ENCODE data around the gene LEO1. TPM values are rescaled to one million over a fixed set of nuclear protein-coding genes. Genes with fewer than 3 reads are reported as not detected.

The LEO1 gene
- total and polyA plus RNA-seq, 5 experiments from 2014 or later: 15.0 to 26.5 (median 20.2) TPM

DNA sequence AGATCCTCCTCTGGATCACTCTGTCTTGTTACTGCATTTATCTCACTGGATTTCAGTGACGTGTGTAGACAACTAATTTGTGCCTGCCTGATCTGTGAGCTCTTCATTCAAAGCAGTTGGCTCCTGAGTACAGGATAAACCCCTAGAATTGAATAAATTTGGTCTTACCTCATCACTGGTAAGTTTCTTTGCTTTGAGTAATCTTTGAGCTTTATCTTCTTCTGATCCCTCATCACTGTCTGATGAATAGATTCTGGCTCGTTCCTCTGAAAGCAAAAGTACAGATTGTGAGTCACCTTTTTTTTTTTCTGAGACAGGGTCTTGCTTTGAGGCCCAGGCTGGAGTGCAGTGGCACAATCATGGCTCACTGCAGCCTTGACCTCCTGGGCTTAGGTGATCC is 24.5 kb downstream of the LEO1 start:
- Mint-ChIP-seq H3K27ac (peak overlapping the region in 4 of 10 donors; percentile 28 to 73 (median 60)), H3K9me3 (no peaks in the 10 kb centered on the region), H3K4me3 (no peak overlapping the region), H3K4me1 (peaks cover 0 to 7% (median 7%) of the 10 kb centered on the region in 4 donors), H3K27me3 (no peaks in the 10 kb centered on the region), H3K36me3 (peaks cover 16 to 92% (median 36%) of the 10 kb centered on the region in 3 donors)
- POLR2A ChIA-PET: no interaction called here
- DNase-seq (no peak), ATAC-seq (no peak)

DNA sequence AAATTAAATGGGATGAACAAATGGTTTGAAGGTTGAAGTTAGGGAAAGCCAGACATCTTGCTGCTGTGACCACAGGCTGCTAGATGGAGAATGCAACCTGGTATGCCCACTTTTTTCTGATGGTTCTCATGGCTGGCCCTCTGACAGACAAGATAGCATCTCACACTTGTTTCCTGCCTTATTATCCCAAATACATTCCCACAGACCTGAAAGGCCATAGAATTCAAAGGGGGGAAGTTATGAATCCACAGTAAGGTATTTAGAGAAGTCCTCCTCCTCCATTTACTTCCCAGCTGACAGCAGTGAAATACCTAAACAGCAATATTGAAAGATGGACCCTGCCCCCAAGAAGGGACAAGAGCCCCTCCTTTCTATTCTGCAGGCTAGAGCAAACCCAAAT is 32.4 kb downstream of the LEO1 start:
- DNase-seq (no peak), ATAC-seq (no peak)
- POLR2A ChIA-PET: no interaction called here
- peak overlapping the region in 3 of 10 donors; percentile 40 to 71 (median 61) for H3K27ac Mint-ChIP-seq
- no peak overlapping the region for H3K4me3 Mint-ChIP-seq
- H3K36me3 Mint-ChIP-seq: peaks cover 4 to 81% (median 22%) of the 10 kb centered on the region in 3 donors
- H3K27me3 Mint-ChIP-seq: no peaks in the 10 kb centered on the region
- no peaks in the 10 kb centered on the region for H3K9me3 Mint-ChIP-seq
- H3K4me1 Mint-ChIP-seq: peaks cover 5 to 11% (median 8%) of the 10 kb centered on the region in 4 donors

DNA sequence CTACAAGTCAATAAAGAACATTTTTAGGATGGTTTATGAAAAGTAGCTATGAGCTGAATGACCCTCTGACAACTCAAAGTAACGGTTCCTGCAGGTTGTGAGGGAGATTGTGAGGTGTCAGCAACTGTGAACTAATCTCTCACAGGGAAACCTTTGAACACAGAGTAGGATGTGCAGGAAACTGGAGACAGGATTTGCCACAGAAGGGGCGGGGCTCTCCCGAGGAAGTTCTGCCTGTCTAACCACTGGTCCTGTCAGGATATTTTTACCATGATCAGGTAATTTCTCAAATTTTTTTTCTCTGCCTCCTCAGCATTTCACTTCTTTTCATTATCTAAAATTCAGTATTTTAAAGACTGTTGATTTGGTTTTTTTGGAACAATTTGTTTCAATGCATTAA is 33.3 kb downstream of the LEO1 start:
- Mint-ChIP-seq H3K36me3 (peaks cover 4 to 74% (median 15%) of the 10 kb centered on the region in 3 donors), H3K27me3 (no peaks in the 10 kb centered on the region), H3K4me3 (no peak overlapping the region), H3K4me1 (peaks cover 5 to 10% (median 6%) of the 10 kb centered on the region in 4 donors), H3K27ac (peak overlapping the region in 4 of 10 donors; percentile 18 to 39 (median 30)), H3K9me3 (no peaks in the 10 kb centered on the region)
- POLR2A ChIA-PET: no interaction called here
- ATAC-seq (no peak), DNase-seq (no peak)

DNA sequence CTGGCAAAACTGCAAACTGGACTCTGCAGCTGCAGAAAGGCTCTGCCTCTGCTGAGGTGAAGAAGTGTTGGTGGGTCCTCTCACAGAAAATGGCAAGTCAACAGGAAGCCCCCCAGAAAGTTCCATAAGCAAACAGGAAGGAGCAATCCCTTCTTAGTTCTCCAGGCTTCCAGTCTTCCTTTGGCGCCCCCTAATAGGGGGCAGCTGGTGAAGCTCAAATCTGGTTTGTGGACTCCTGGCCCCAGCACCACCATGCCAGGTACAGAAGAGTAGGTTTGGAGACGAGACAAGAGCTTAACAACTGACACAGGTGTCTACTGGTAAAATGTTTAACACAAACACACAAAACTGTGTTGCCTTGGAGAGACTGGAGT is 35.5 kb downstream of the LEO1 start:
- Mint-ChIP-seq H3K27me3 (no peaks in the 10 kb centered on the region), H3K4me3 (no peak overlapping the region), H3K9me3 (no peaks in the 10 kb centered on the region), H3K4me1 (peaks cover 0 to 10% (median 1%) of the 10 kb centered on the region in 4 donors), H3K36me3 (peaks cover 4 to 63% (median 5%) of the 10 kb centered on the region in 3 donors), H3K27ac (peak overlapping the region in 8 of 10 donors; percentile 21 to 87 (median 70))
- ATAC-seq (no peak), DNase-seq (no peak)
- POLR2A ChIA-PET: no interaction called here

DNA sequence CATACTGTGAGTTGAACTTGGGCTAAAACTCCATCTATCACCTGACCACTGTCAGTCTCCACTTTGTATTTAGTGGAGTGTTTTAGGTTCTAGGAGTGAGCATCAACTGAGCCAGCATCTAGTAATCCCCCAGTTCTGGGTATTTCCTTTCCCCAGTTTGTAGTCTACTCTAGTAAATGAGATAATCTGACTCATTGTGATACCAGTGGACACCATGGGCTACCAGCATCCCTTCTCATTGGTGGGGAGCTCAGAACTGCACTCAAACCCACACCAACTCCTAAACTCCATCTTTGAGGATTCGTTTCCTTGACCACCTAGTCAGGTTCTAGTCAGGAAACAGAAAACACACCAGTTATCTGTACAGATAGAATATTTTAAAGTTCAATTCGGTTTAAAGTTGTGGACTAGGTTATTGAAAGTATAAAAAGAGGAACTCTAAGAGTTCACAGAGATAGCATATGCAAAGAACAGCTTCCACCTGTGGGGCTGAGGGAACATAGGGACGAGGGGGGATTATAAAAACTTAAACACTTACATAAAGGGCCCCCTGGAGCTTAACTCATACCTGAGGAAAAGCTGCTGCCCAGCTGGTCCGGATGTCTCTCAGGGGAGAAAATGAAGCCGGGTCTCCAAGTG is 36.0 kb downstream of the LEO1 start:
- Mint-ChIP-seq H3K4me3 (no peak overlapping the region), H3K36me3 (peaks cover 4 to 59% (median 5%) of the 10 kb centered on the region in 3 donors), H3K4me1 (peaks cover 0 to 10% (median 1%) of the 10 kb centered on the region in 4 donors), H3K27me3 (no peaks in the 10 kb centered on the region), H3K27ac (peak overlapping the region; percentile 35 to 87 (median 71)), H3K9me3 (no peaks in the 10 kb centered on the region)
- POLR2A ChIA-PET: interaction anchor here (1.1 kb wide), 1 partner anchor 11 kb away, joined by 3 read pairs; no protein-coding TSS in a partner anchor
- no peak for DNase-seq
- ATAC-seq: no peak

DNA sequence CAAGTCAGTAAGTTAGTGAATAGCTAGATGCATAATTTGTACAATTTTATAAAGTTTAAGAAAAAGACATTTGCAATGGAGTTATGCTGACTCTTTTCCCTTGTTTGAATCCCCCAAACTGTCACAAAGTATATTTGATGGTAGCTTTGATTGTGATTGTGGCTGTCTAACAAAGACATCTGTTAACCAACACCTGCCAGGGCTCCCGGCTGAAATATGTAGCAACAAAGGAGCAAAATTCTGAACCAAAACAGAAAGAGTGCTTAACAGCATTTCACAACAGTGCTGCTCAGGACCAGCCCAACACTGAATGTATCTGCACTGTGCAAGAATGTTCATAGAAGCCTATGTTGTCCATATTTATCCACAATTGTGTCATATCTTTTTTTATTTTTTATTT is 39.4 kb downstream of the LEO1 start:
- DNase-seq: no peak
- Mint-ChIP-seq H3K4me3 (no peak overlapping the region), H3K4me1 (peaks cover 0 to 10% (median 1%) of the 10 kb centered on the region in 4 donors), H3K27me3 (no peaks in the 10 kb centered on the region), H3K9me3 (no peaks in the 10 kb centered on the region), H3K27ac (no peak overlapping the region), H3K36me3 (peaks cover under 1 to 49% (median 1%) of the 10 kb centered on the region in 3 donors)
- POLR2A ChIA-PET: interaction anchor here (0.7 kb wide), 1 partner anchor 18 kb away, joined by 4 read pairs; no protein-coding TSS in a partner anchor
- no peak for ATAC-seq

DNA sequence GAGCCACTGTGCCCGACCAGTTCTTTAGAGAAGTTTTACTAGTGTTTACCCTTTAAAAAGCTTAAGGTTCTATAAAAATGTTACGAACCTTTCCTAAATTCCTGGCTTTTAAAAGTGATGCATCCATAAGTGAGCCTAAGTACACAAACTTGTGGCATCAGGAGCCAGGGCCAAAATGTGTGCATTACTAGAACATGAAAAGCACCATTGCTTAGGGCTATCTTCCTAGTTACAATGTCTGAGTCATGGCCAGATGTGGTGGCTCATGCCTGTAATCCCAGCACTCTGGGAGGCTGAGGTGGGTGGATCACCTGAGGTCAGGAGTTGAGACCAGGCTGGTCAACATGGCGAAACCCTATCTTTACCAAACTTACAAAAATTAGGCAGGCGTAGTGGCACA is 39.9 kb downstream of the LEO1 start:
- H3K4me3 Mint-ChIP-seq: peak overlapping the region in 1 of 10 donors; percentile 38
- no peaks in the 10 kb centered on the region for H3K27me3 Mint-ChIP-seq
- H3K4me1 Mint-ChIP-seq: peaks cover 0 to 10% (median 1%) of the 10 kb centered on the region in 4 donors
- peaks cover 0 to 45% (median 0%) of the 10 kb centered on the region in 3 donors for H3K36me3 Mint-ChIP-seq
- ATAC-seq (no peak), DNase-seq (no peak)
- H3K9me3 Mint-ChIP-seq: no peaks in the 10 kb centered on the region
- H3K27ac Mint-ChIP-seq: peak overlapping the region in 2 of 10 donors; percentile 29 to 41
- POLR2A ChIA-PET: no interaction called here

DNA sequence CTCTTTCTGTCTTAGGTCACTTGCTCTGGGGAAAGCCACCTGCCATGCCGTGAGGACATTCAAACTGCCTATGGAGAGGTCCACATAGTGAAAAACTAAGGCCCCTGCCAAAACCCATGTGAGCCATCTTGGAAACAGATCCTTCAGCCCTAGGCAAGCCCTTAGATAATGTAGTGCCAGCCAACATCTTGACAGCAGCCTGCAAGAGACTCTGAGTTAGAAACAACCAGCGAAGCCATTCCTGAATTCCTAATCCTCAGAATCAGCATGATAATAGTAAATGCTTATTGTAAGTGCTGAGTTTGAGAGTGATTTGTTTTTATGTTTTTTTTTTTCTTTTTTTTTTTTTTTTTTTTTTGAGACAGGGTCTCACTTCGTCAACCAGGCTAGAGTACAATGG is 40.6 kb downstream of the LEO1 start:
- Mint-ChIP-seq H3K27ac (peak overlapping the region in 1 of 10 donors; percentile 63), H3K4me1 (peaks cover 0 to 10% (median 1%) of the 10 kb centered on the region in 4 donors), H3K4me3 (no peak overlapping the region), H3K27me3 (no peaks in the 10 kb centered on the region), H3K36me3 (peaks cover 0 to 42% (median 0%) of the 10 kb centered on the region in 3 donors), H3K9me3 (no peaks in the 10 kb centered on the region)
- POLR2A ChIA-PET: no interaction called here
- ATAC-seq: no peak
- DNase-seq: no peak

DNA sequence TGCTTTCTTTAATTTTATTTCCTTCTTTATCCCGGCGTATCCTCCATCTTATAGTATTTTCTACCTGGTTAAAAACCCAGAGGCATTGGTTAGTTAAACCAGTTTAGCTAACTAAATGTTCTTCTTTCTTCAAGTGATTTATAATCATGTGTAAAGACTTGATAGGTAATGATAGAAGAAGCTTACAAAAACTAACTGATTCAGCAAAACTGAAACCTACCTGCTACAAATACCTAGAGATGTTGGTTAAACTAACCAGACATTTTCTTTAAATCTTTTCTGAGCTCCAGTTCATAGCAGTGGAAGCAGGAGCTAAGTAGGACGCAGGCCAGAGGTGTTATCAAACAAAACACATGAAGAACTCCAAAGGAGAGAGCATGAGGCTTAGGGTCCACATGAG is 44.8 kb downstream of the LEO1 start:
- POLR2A ChIA-PET: no interaction called here
- H3K27me3 Mint-ChIP-seq: no peaks in the 10 kb centered on the region
- no peak overlapping the region for H3K4me3 Mint-ChIP-seq
- DNase-seq (no peak), ATAC-seq (no peak)
- H3K27ac Mint-ChIP-seq: peak overlapping the region in 4 of 10 donors; percentile 0 to 27 (median 13)
- H3K4me1 Mint-ChIP-seq: no peaks in the 10 kb centered on the region
- H3K36me3 Mint-ChIP-seq: peaks cover 0 to 60% (median under 1%) of the 10 kb centered on the region in 3 donors
- no peaks in the 10 kb centered on the region for H3K9me3 Mint-ChIP-seq

DNA sequence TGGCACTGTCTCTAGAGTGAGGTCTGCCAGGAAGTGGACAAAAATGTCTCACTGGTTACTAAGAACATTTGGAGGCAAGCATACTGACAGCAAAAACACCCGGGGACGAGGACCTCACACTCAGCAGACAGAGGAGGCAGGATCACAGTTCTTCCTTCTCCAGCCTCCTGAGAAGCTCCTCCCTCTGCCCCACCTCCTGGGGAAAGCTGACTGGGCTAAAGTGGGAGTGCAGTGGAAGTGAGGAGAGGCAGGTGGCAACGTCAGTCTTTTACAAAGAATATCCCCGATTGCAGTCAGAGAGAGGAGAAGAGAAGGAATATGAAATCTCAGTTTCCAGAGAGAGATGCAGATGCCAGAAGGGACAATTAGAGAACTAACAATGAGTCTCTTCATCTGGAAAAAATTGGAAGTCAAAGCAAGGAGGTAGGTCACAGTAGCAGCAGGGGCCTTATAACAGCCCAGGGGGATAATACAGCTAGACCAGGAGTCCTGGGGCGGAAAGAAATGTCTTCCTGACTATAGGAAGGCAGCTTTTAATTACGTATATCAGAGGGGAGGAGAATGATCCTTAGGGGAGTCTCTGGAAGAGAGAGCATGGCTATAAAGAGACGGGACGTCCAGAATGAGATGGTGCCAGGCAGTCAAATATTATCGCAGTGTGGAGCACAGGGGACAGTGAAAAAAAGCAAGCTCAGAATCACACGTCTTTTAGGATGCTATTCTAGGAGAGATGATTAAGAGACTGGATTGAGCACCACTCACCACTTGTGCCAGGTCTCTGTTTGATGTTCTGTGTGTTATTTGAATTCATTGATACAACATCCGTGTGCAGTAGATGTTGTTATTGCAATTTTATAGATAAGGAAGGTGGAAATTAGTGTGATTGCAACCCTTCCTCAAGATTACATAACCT is 47.2 kb downstream of the LEO1 start:
- Mint-ChIP-seq H3K4me3 (no peak overlapping the region), H3K27me3 (no peaks in the 10 kb centered on the region), H3K27ac (peak overlapping the region in 5 of 10 donors; percentile 11 to 46 (median 35)), H3K4me1 (peaks cover 0 to 3% (median 0%) of the 10 kb centered on the region in 4 donors), H3K36me3 (peaks cover 2 to 56% (median 3%) of the 10 kb centered on the region in 3 donors), H3K9me3 (no peaks in the 10 kb centered on the region)
- POLR2A ChIA-PET: interaction anchor here (1.3 kb wide), 1 partner anchor 11 kb away, joined by 3 read pairs; no protein-coding TSS in a partner anchor
- DNase-seq (no peak), ATAC-seq (no peak)

DNA sequence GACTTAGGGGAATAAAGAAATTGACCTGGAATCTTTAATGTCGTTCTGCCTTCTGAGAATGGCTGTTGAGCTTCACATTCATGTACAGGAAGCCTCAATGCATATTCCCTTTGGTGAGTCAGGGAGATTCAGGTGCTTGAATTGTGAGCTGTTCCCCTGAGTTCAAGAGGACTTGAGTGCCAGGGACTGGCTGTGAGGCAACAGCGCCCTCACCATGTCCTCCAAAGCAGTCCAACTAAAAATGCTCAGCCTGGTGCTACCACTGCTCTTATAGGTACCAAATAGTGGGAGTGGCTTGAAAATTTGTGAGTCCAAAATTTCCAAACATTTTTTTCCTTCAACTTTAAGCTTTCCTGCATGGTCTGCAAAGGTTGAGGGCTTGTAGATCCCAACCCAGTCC is 54.1 kb downstream of the LEO1 start:
- no peak for DNase-seq
- no peaks in the 10 kb centered on the region for H3K27me3 Mint-ChIP-seq
- peaks cover 0 to 3% (median 0%) of the 10 kb centered on the region in 4 donors for H3K4me1 Mint-ChIP-seq
- H3K36me3 Mint-ChIP-seq: peaks cover 3 to 65% (median 5%) of the 10 kb centered on the region in 3 donors
- H3K4me3 Mint-ChIP-seq: no peak overlapping the region
- no peaks in the 10 kb centered on the region for H3K9me3 Mint-ChIP-seq
- peak overlapping the region in 1 of 10 donors; percentile 3 for H3K27ac Mint-ChIP-seq
- ATAC-seq: no peak
- POLR2A ChIA-PET: no interaction called here

DNA sequence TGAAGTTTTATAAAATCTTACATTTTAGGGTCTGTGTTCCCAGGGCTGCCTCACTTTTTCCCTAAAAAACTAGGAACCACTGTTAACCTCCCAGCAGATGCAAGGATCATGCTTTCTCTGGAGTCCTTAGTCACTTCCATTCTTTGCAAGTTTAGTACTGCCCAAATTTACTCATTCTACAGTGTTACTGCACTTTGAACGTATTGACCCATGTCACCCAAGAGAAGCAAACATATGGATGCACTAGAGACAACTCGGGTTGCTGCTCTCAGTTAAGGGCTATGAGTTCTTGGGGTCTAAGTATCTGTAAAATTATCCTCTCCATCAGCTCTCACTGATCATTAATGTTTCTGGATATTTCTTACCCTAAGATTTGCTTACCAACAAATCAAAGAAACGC is 59.0 kb downstream of the LEO1 start:
- H3K27me3 Mint-ChIP-seq: no peaks in the 10 kb centered on the region
- peaks cover 0 to 71% (median 21%) of the 10 kb centered on the region in 3 donors for H3K36me3 Mint-ChIP-seq
- H3K9me3 Mint-ChIP-seq: no peaks in the 10 kb centered on the region
- ATAC-seq (no peak), DNase-seq (no peak)
- no peak overlapping the region for H3K27ac Mint-ChIP-seq
- H3K4me1 Mint-ChIP-seq: no peaks in the 10 kb centered on the region
- H3K4me3 Mint-ChIP-seq: no peak overlapping the region
- POLR2A ChIA-PET: no interaction called here

DNA sequence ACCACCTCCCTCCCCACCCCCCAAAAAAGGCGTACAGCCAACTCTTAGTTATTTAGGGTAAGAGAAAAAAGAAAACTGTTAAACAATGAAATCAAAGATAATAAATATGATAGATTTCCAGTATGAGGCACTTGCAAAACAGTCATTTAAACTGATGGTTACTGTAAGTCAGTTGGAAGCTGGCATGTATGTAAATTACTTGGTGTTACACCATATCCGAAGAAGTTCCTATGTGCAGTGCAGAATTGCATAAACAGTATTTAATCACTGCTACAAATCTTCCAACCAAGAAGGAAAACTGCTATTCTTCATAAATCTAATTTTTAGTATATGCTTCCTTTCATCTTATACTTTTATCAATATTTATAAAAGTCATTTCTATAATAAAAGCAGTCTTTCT is 62.0 kb downstream of the LEO1 start:
- Mint-ChIP-seq H3K4me1 (peaks cover 0 to 3% (median 0%) of the 10 kb centered on the region in 4 donors), H3K27me3 (no peaks in the 10 kb centered on the region), H3K27ac (peak overlapping the region in 1 of 10 donors; percentile 70), H3K36me3 (peaks cover 0 to 72% (median 28%) of the 10 kb centered on the region in 3 donors), H3K9me3 (no peaks in the 10 kb centered on the region), H3K4me3 (no peak overlapping the region)
- ATAC-seq (no peak), DNase-seq (no peak)
- POLR2A ChIA-PET: no interaction called here
